CD4-positive, CD25-positive, alpha-beta regulatory T cell (primary cell): ENCODE results near the gene RPRD1A. TPM values are rescaled to one million over a fixed set of nuclear protein-coding genes. Genes with fewer than 3 reads are reported as not detected.
"Not testable (repeated sequence)": the region's sequence is repeated elsewhere in the genome, so short reads cannot be mapped to it uniquely, and the experiment has no call there.

Experiments
- ATAC-seq, 2 donors: fragments of 150-1000 bp; cut with Tn5 transposase; one replicate each; pipeline ENCODE4 v1.10.0; 2021; ENCODE audit warnings: low read depth in 2 of 2, moderate number of reproducible peaks in 2 of 2, moderate library complexity in 1 of 2
- DNase-seq, 3 donors: peaks; one replicate each; pipeline versions ENCODE4 v3.0.0 to v3.0.0-alpha.2; 2012 to 2022; ENCODE audit warnings: mixed read lengths in 1 of 3
- H3K27ac ChIP-seq: one replicate; pipeline ENCODE4 v1.7.0; 2013; ENCODE audit warnings: mild to moderate bottlenecking, low read length; ENCODE audit not compliant: insufficient read depth, poor library complexity, severe bottlenecking
- H3K27me3 ChIP-seq: one replicate; pipeline ENCODE4 v1.7.0; 2013; ENCODE audit warnings: low read length; ENCODE audit not compliant: control insufficient read depth, insufficient read depth
- H3K36me3 ChIP-seq: one replicate; pipeline ENCODE4 v1.7.0; 2013; ENCODE audit warnings: mild to moderate bottlenecking, low read length, moderate library complexity; ENCODE audit not compliant: control insufficient read depth, insufficient read depth
- H3K4me1 ChIP-seq: 2 replicates; pipeline ENCODE4 v1.7.0; 2013; ENCODE audit warnings: mild to moderate bottlenecking, low read length; ENCODE audit not compliant: insufficient read depth, control insufficient read depth, poor library complexity, severe bottlenecking
- H3K4me3 ChIP-seq: one replicate; pipeline ENCODE4 v1.7.0; 2013; ENCODE audit warnings: low read depth, mild to moderate bottlenecking, low read length, moderate library complexity
- H3K9me3 ChIP-seq, 2 experiments: 1 replicate in 1 of 2; 2 replicates in 1 of 2; pipeline ENCODE4 v1.7.0; 2013; ENCODE audit warnings: low read length in 2 of 2, mild to moderate bottlenecking in 1 of 2, moderate library complexity in 1 of 2; ENCODE audit not compliant: control insufficient read depth in 2 of 2
- H3K27ac Mint-ChIP-seq, 3 donors: one replicate each; pipeline ENCODE4 v1.8.0; 2020 to 2022; ENCODE audit warnings: mild to moderate bottlenecking in 3 of 3, mixed read lengths in 3 of 3, moderate library complexity in 2 of 3
- H3K27me3 Mint-ChIP-seq: one replicate; pipeline ENCODE4 v1.8.0; 2022; ENCODE audit warnings: mild to moderate bottlenecking, mixed read lengths
- H3K36me3 Mint-ChIP-seq: one replicate; pipeline ENCODE4 v1.8.0; 2020; ENCODE audit warnings: mixed read lengths
- H3K4me1 Mint-ChIP-seq, 4 donors: one replicate each; pipeline ENCODE4 v1.8.0; 2020 to 2022; ENCODE audit warnings: mixed read lengths in 4 of 4, mild to moderate bottlenecking in 1 of 4
- H3K4me3 Mint-ChIP-seq, 4 donors: one replicate each; pipeline ENCODE4 v1.8.0; 2020 to 2022; ENCODE audit warnings: mild to moderate bottlenecking in 4 of 4, mixed read lengths in 4 of 4, moderate library complexity in 3 of 4
- H3K9me3 Mint-ChIP-seq, 7 donors: one replicate each; pipeline ENCODE4 v1.8.0; 2020 to 2022; ENCODE audit warnings: mixed read lengths in 7 of 7, mild to moderate bottlenecking in 3 of 7, moderate library complexity in 2 of 7
- polyA plus RNA-seq, 4 donors: library from polyadenylated mRNA; unstranded; fragments of 300-500 nt; fragmentation: Illumina TruSeq; gene quantifications; one replicate each; pipeline ENCODE4 v1.2.3, GENCODE V29; 2021
- total RNA-seq: library from RNA; stranded (reverse); gene quantifications from one replicate; pipeline ENCODE4 v1.2.3, GENCODE V29; 2022

RPRD1A gene
- total and polyA plus RNA-seq, 5 donors from 2014 or later: 8.2 to 20.3 (median 10.5) TPM

DNA sequence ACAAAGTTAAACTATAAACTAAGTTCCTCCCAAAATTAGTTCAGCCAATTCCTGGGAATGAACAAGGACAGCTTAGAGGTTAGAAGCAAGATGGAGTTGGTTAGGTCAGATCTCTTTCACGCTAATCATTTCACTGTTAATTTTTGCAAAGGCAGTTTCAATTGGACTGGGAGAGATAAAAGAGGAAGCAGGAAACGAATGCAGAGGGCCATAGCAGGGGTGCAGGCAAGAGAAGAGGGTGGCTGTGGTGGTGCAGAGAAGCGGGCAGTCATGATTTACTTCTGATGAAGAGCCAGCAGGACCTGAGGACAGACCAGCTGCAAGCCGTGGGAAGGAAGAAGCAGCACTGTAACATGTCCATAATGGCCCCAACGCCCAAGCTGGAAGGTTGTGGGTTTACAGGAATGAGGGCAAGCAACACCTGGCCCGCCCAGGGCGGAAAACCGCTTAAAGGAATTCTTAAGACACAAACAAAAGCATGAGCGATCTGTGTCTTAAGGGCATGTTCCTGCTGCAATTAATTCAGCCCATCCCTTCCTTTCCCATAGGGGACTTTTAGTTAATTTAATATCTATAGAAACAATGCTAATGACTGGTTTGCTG, 99.0 kb downstream of the RPRD1A start:
- DNase-seq (no peak), ATAC-seq (no peak)
- Mint-ChIP-seq H3K27ac (peak overlapping the region in 2 of 3 donors; percentile 72 to 79), H3K27me3 (peaks cover under 1% of the 10 kb centered on the region), H3K9me3 (peaks cover 0 to 2% (median 0%) of the 10 kb centered on the region in 7 donors), H3K36me3 (peaks cover 11% of the 10 kb centered on the region), H3K4me3 (peak overlapping the region; percentile 29 to 70 (median 49)), H3K4me1 (peaks cover 21 to 50% (median 24%) of the 10 kb centered on the region in 4 donors)
- Histone ChIP-seq H3K27me3 (no peaks in the 10 kb centered on the region), H3K4me1 (peaks cover 21% of the 10 kb centered on the region), H3K27ac (no peak overlapping the region), H3K9me3 (no peaks in the 10 kb centered on the region), H3K4me3 (no peak overlapping the region), H3K36me3 (no peaks in the 10 kb centered on the region)

GRCh38 chr18:35967866-35968265, 99.5 kb downstream of the RPRD1A start:
- not testable (repeated sequence) for H3K27me3 ChIP-seq, H3K9me3 Mint-ChIP-seq, H3K36me3 Mint-ChIP-seq, H3K4me3 ChIP-seq, ATAC-seq, DNase-seq, H3K27ac ChIP-seq, H3K9me3 ChIP-seq, H3K27me3 Mint-ChIP-seq, H3K36me3 ChIP-seq
- peaks cover 15 to 45% (median 19%) of the 10 kb centered on the region in 4 donors for H3K4me1 Mint-ChIP-seq
- H3K4me1 ChIP-seq: peaks cover 16% of the 10 kb centered on the region
- peak overlapping the region in 2 of 3 donors; percentile 72 to 79 for H3K27ac Mint-ChIP-seq
- peak overlapping the region in 2 of 4 donors; percentile 53 to 70 for H3K4me3 Mint-ChIP-seq

DNA sequence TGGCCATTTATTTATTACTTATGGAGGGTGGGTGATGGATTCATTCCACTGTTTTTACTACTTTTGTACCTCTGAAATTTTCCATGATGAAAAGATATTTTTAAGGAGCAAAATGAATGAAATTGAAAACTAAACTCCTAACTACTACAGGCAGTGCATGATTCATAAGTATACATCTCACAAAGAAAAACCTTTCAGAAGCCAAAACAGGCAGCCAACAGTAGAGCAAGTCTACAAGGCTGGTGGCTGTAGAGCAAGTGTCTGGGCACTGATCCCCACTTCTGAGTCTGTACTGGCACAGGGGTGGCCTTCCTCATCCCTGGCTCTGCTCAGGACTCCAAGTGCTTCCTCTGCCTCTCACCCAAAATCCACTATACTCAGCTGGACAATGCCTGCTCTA, 103.0 kb downstream of the RPRD1A start:
- H3K9me3 Mint-ChIP-seq: peaks cover 0 to 2% (median under 1%) of the 10 kb centered on the region in 7 donors
- ATAC-seq: no peak
- no peak overlapping the region for H3K4me3 ChIP-seq
- no peaks in the 10 kb centered on the region for H3K4me1 ChIP-seq
- H3K27me3 Mint-ChIP-seq: peaks cover 9% of the 10 kb centered on the region
- no peak overlapping the region for H3K27ac ChIP-seq
- DNase-seq: no peak
- H3K36me3 ChIP-seq: no peaks in the 10 kb centered on the region
- H3K4me1 Mint-ChIP-seq: peaks cover 0 to 19% (median 4%) of the 10 kb centered on the region in 4 donors
- peaks cover 0 to 4% of the 10 kb centered on the region in 2 experiments for H3K9me3 ChIP-seq
- no peak overlapping the region for H3K27ac Mint-ChIP-seq
- peaks cover 8% of the 10 kb centered on the region for H3K36me3 Mint-ChIP-seq
- H3K4me3 Mint-ChIP-seq: no peak overlapping the region
- peaks cover 3% of the 10 kb centered on the region for H3K27me3 ChIP-seq

GRCh38 chr18:35962320-35962719, 105.0 kb downstream of the RPRD1A start:
- Mint-ChIP-seq H3K4me1 (peaks cover 0 to 4% (median 0%) of the 10 kb centered on the region in 4 donors), H3K4me3 (no peak overlapping the region), H3K36me3 (peaks cover 11% of the 10 kb centered on the region), H3K27ac (no peak overlapping the region), H3K27me3 (peaks cover 24% of the 10 kb centered on the region), H3K9me3 (peaks cover 0 to 4% (median 2%) of the 10 kb centered on the region in 7 donors)
- H3K27me3 ChIP-seq: peaks cover 10% of the 10 kb centered on the region
- H3K4me1 ChIP-seq: no peaks in the 10 kb centered on the region
- H3K36me3 ChIP-seq: no peaks in the 10 kb centered on the region
- DNase-seq (no peak), ATAC-seq (no peak)
- H3K4me3 ChIP-seq: no peak overlapping the region
- H3K27ac ChIP-seq: no peak overlapping the region
- H3K9me3 ChIP-seq: peaks cover 0 to 4% of the 10 kb centered on the region in 2 experiments

GRCh38 chr18:35956226-35956625, 111.1 kb downstream of the RPRD1A start:
- no peak overlapping the region for H3K27ac Mint-ChIP-seq
- no peak overlapping the region for H3K4me3 Mint-ChIP-seq
- DNase-seq: no peak
- Histone ChIP-seq H3K27ac (no peak overlapping the region), H3K4me3 (no peak overlapping the region), H3K36me3 (no peaks in the 10 kb centered on the region), H3K27me3 (peaks cover 15% of the 10 kb centered on the region), H3K9me3 (peaks cover 0 to 4% of the 10 kb centered on the region in 2 experiments), H3K4me1 (no peaks in the 10 kb centered on the region)
- peaks cover 0 to 5% (median 0%) of the 10 kb centered on the region in 4 donors for H3K4me1 Mint-ChIP-seq
- peaks cover 47% of the 10 kb centered on the region for H3K27me3 Mint-ChIP-seq
- H3K36me3 Mint-ChIP-seq: peaks cover 4% of the 10 kb centered on the region
- no peak for ATAC-seq
- H3K9me3 Mint-ChIP-seq: peaks cover 0 to 4% (median 1%) of the 10 kb centered on the region in 7 donors

- H3K27ac Mint-ChIP-seq: no peak overlapping the region
- peaks cover 12% of the 10 kb centered on the region for H3K27me3 ChIP-seq
- no peak overlapping the region for H3K4me3 ChIP-seq
- peaks cover 54% of the 10 kb centered on the region for H3K27me3 Mint-ChIP-seq
- peaks cover 0 to 10% (median 6%) of the 10 kb centered on the region in 4 donors for H3K4me1 Mint-ChIP-seq
- ATAC-seq (no peak), DNase-seq (no peak)
- H3K4me1 ChIP-seq: peaks cover 6% of the 10 kb centered on the region
- H3K36me3 ChIP-seq: no peaks in the 10 kb centered on the region
- no peaks in the 10 kb centered on the region for H3K36me3 Mint-ChIP-seq
- no peak overlapping the region for H3K4me3 Mint-ChIP-seq
- H3K27ac ChIP-seq: no peak overlapping the region
- peaks cover 0 to 1% (median 0%) of the 10 kb centered on the region in 7 donors for H3K9me3 Mint-ChIP-seq
- H3K9me3 ChIP-seq: no peaks in the 10 kb centered on the region
Measured at GRCh38 chr18:35953688-35954087, 113.7 kb downstream of the RPRD1A start.

DNA sequence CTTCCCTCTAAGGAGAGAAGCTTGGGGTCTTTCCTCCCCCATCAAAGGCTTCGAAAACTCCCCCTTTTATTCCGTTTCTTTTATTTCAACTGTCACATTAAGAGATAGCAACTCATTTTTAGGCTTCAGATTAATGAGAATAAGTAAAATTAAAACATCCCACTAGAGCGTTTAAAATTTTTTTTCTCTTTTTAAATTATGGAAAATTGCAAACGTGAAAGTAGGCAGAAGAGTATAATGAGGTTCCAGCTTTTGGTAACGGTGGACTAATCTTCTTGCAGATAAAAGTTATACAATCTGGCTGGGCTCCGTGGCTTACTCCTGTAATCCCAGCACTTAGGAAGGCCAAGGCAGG, 116.8 kb downstream of the RPRD1A start:
- H3K4me3 ChIP-seq: no peak overlapping the region
- no peak overlapping the region for H3K27ac Mint-ChIP-seq
- no peaks in the 10 kb centered on the region for H3K9me3 Mint-ChIP-seq

More for the DNA sequence above, 116.8 kb downstream of the RPRD1A start:
- DNase-seq (no peak), ATAC-seq (no peak)
- Mint-ChIP-seq H3K4me3 (peak overlapping the region; percentile 64 to 88 (median 86)), H3K36me3 (no peaks in the 10 kb centered on the region), H3K4me1 (peaks cover 0 to 10% (median 6%) of the 10 kb centered on the region in 4 donors), H3K27me3 (peaks cover 38% of the 10 kb centered on the region)
- Histone ChIP-seq H3K9me3 (no peaks in the 10 kb centered on the region), H3K4me1 (peaks cover 6% of the 10 kb centered on the region), H3K27ac (no peak overlapping the region), H3K36me3 (no peaks in the 10 kb centered on the region), H3K27me3 (peaks cover under 1% of the 10 kb centered on the region)
